Peyer's patch (tissue), 4 donors: Measurements from ENCODE around the gene OXT. TPM values are rescaled to one million over a fixed set of nuclear protein-coding genes. Genes with fewer than 3 reads are reported as not detected.
A peak's percentile ranks its signal among the peaks of the same experiment; 100 is the strongest.
"Not testable (repeated sequence)": the region's sequence is repeated elsewhere in the genome, so short reads cannot be mapped to it uniquely, and the experiment has no call there.

Source experiments
- DNase-seq, 3 donors: peaks; one replicate each; pipeline ENCODE4 v3.0.0-alpha.2; 2017 to 2019
- H3K27ac ChIP-seq, 4 donors: fragments of 200-600 bp; sonication (generic); one replicate each; pipeline ENCODE4 v1.5.1; 2016 to 2019
- H3K27me3 ChIP-seq, 2 donors: fragments of 200-600 bp; sonication (generic); one replicate each; pipeline ENCODE4 v1.5.1; 2019
- H3K36me3 ChIP-seq, 3 donors: fragments of 200-600 bp; sonication (generic); one replicate each; pipeline ENCODE4 v1.5.1; 2016 to 2019
- H3K4me1 ChIP-seq, 4 donors: fragments of 200-600 bp; sonication (generic); one replicate each; pipeline ENCODE4 v1.5.1; 2016 to 2019
- H3K4me3 ChIP-seq, 4 donors: fragments of 200-600 bp; sonication (generic); 1 replicate in 3 of 4; 2 replicates in 1 of 4; pipeline ENCODE4 v1.5.1; 2016 to 2019; ENCODE audit warnings: mild to moderate bottlenecking in 1 of 4
- H3K9me3 ChIP-seq, 4 donors: fragments of 200-600 bp; sonication (generic); one replicate each; pipeline ENCODE4 v1.5.1; 2016 to 2019; ENCODE audit warnings: mild to moderate bottlenecking in 1 of 4
- POLR2A ChIP-seq, 2 donors: fragments of 450-650 bp; IDR thresholded peaks; one replicate each; pipeline ENCODE4 v1.5.1; 2017; ENCODE audit warnings: antibody characterized with exemption in 2 of 2, mild to moderate bottlenecking in 2 of 2, moderate library complexity in 2 of 2
- total RNA-seq, 4 donors: library from RNA; depleted of rRNA; stranded (reverse); fragments of >200 nt; gene quantifications; one replicate each; pipeline ENCODE4 v1.1.0, GENCODE V29; 2016
- TF ChIP-seq, protein P1 (sequence below), 6 experiments: fragments of 450-650 bp in 4 of 6; fragments of 200-600 bp in 2 of 6; sonication (generic) in 1 of 6; IDR thresholded peaks; one replicate each; pipeline ENCODE4 v1.5.1; 2017 to 2019; ENCODE audit warnings: antibody characterized with exemption in 6 of 6, mild to moderate bottlenecking in 3 of 6, moderate library complexity in 1 of 6

The OXT gene
- total RNA-seq, 4 donors from 2014 or later = 9.3 TPM; not detected in 3

DNA sequence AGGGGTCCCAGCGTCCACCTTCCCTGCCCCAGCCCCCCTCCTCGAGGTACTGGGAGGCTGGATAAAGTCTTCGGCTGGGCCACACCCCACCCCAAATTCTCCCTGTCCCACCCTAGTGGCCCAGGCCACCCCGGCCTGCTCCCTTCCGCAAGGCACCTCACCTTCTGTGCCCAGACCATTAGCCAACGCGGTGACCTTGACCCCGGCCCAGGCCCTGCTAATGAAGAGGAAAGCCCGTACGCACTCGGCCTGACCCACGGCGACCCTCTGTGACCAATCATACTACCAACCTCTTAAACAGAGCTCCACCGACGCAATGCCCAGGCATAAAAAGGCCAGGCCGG is 182 bp upstream of the OXT start:
- peak overlapping the region; percentile 47 to 75 (median 69) for H3K4me3 ChIP-seq

DNA sequence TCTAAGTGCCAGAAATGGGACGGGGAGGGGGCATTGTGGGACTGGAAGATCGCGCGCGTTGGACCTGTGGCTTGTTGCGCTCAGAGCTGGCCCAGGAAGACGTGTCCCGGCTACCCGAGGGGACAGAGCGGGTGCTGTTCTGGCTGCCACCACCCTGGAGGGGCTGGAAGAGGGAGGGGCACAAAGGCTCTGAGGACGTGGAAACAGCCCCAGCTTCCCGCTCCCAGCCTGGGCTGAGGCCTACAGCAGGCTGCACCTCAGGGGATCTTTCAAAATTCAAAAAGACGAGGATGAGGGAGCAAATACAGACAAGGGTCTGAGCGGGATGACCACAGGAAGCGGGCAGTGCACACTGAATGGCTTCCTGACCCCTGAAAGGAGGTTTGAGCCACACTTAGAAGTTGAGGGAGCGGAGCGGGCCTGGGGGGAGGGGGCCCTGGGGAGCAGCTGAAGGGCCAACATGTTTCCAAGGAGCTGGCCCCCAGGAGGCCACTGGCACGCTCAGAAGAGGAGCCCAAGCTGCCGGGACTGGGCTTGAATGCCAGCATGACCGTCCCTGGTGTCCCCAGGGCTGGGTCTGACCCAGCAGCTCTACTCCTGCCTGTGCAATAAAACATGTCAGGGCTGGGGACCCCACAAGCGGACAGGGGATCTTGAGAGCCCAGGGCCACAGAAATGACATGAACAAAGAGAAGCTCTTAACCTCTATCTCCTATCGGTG is 1.3 kb downstream of the OXT start:
- Histone ChIP-seq H3K27ac (peak overlapping the region in 1 of 4 donors; percentile 63), H3K36me3 (no peaks in the 10 kb centered on the region), H3K27me3 (peaks cover 0 to 7% of the 10 kb centered on the region in 2 donors), H3K4me3 (peak overlapping the region in 3 of 4 donors; percentile 65 to 75 (median 73)), H3K9me3 (no peaks in the 10 kb centered on the region), H3K4me1 (peaks cover 0 to 15% (median 2%) of the 10 kb centered on the region in 4 donors)
- no peak for DNase-seq
- TF ChIP-seq, protein P1, sequence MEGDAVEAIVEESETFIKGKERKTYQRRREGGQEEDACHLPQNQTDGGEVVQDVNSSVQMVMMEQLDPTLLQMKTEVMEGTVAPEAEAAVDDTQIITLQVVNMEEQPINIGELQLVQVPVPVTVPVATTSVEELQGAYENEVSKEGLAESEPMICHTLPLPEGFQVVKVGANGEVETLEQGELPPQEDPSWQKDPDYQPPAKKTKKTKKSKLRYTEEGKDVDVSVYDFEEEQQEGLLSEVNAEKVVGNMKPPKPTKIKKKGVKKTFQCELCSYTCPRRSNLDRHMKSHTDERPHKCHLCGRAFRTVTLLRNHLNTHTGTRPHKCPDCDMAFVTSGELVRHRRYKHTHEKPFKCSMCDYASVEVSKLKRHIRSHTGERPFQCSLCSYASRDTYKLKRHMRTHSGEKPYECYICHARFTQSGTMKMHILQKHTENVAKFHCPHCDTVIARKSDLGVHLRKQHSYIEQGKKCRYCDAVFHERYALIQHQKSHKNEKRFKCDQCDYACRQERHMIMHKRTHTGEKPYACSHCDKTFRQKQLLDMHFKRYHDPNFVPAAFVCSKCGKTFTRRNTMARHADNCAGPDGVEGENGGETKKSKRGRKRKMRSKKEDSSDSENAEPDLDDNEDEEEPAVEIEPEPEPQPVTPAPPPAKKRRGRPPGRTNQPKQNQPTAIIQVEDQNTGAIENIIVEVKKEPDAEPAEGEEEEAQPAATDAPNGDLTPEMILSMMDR (IDR thresholded peaks at IDR 0.05) = no peak
- TF ChIP-seq POLR2A (IDR thresholded peaks at IDR 0.05) = no peak

More for the DNA sequence above, 182 bp upstream of the OXT start:
- no peak for TF ChIP-seq POLR2A (IDR thresholded peaks at IDR 0.05)
- TF ChIP-seq, protein P1 (IDR thresholded peaks at IDR 0.05) = no peak
- DNase-seq = no peak
- H3K4me1 ChIP-seq = peaks cover 0 to 15% (median 2%) of the 10 kb centered on the region in 4 donors
- peak overlapping the region in 1 of 4 donors; percentile 63 for H3K27ac ChIP-seq
- no peaks in the 10 kb centered on the region for H3K9me3 ChIP-seq
- peaks cover 0 to 7% of the 10 kb centered on the region in 2 donors for H3K27me3 ChIP-seq
- H3K36me3 ChIP-seq = no peaks in the 10 kb centered on the region

DNA sequence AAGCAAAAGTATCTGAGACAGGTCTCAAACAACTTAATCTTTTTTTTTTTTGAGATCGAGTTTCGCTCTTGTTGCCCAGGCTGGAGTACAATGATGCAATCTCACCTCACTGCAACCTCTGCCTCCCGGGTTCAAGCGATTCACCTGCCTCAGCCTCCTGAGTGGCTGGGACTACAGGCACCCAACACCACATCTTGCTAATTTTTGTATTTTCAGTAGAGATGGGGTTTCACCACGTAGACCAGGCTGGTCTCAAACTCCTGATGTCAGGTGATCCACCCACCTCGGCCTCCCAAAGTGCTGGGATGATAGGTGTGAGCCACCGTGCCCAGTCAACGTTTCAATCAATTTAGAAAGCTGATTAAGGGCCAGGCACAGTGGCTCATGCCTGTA is 1.8 kb downstream of the OXT start:
- not testable (repeated sequence) for H3K4me3 ChIP-seq, H3K9me3 ChIP-seq, H3K27ac ChIP-seq, H3K27me3 ChIP-seq, H3K36me3 ChIP-seq, DNase-seq
- H3K4me1 ChIP-seq = peaks cover 0 to 15% (median 2%) of the 10 kb centered on the region in 4 donors

DNA sequence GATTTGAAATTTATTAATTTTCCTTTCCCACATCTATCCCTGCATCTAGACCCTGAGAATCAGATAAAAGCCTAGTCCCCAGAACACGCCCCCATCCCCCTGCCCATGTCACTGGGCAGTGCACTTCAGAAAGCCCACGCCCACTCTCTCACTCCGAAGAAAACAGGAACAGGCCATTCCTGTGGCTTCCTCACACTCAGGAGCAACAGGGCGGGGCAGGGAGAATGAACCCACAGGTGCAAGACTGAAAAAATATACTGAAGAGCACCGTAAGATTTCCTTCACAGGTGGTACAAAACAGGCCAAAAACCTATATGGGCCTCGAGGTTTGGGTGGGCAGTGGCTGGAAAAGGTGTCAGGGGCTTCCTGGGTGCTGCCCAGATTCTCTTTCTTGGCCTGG is 3.4 kb downstream of the OXT start:
- TF ChIP-seq, protein P1 (IDR thresholded peaks at IDR 0.05) = no peak
- Histone ChIP-seq H3K27ac (no peak overlapping the region), H3K4me3 (no peak overlapping the region), H3K4me1 (peaks cover 0 to 15% (median 2%) of the 10 kb centered on the region in 4 donors), H3K9me3 (no peaks in the 10 kb centered on the region), H3K27me3 (peaks cover 0 to 7% of the 10 kb centered on the region in 2 donors), H3K36me3 (no peaks in the 10 kb centered on the region)
- no peak for DNase-seq

DNA sequence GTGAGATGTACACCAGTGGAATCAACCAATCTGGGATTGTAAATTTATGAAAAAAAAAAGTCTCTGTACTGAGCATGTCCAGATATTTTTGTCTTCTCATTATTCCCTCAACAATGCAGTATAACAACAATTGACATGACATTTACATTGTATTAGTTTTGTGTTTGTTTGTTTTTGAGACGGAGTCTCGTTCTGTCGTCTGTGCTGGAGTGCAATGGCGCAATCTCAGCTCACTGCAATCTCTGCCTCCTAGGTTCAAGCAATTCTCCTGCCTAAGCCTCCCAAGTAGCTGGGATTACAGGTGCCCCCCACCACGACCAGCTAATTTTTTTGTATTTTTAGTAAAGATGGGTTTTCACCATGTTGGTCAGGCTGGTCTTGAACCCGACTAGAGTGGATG is 3.9 kb downstream of the OXT start:
- DNase-seq, H3K27me3 ChIP-seq, H3K36me3 ChIP-seq, H3K9me3 ChIP-seq, H3K27ac ChIP-seq, H3K4me3 ChIP-seq: not testable (repeated sequence)
- peaks cover 0 to 15% (median 2%) of the 10 kb centered on the region in 4 donors for H3K4me1 ChIP-seq

DNA sequence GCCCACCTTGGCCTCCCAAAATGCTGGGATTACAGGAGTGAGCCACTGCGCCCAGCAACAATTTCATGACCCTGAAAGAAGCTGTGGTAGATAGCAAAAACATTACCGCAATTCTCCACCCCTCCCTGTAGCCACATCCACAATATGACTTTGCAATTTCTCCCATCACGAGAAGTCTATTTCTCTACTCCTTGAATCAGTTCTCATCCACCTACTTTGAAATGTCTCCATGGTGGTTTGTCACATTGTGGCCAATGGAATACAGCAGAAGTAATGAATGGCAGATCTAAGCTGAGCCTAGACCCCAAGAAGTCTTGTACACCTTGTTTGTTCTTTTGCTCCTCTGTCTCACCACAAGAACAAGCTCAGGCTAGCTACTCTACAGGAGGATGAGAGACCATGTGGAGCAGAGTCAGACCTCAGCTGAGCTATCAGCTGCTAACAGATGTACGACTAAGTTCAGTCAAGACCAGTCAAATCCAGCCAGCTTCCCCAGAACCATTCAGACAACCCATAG is 6.3 kb downstream of the OXT start:
- H3K27ac ChIP-seq = no peak overlapping the region
- H3K4me1 ChIP-seq = peaks cover 0 to 14% (median 2%) of the 10 kb centered on the region in 4 donors
- DNase-seq = no peak
- H3K36me3 ChIP-seq = no peaks in the 10 kb centered on the region
- no peak for TF ChIP-seq POLR2A (IDR thresholded peaks at IDR 0.05)
- TF ChIP-seq, protein P1 (IDR thresholded peaks at IDR 0.05) = no peak
- H3K9me3 ChIP-seq = no peaks in the 10 kb centered on the region
- H3K27me3 ChIP-seq = peaks cover 0 to 9% of the 10 kb centered on the region in 2 donors
- no peak overlapping the region for H3K4me3 ChIP-seq
